GM23338 (cell line): Measurements from ENCODE around the gene ILKAP. TPM values are rescaled to one million over a fixed set of nuclear protein-coding genes. Genes with fewer than 3 reads are reported as not detected.

ENCODE experiments used
- ATAC-seq: fragments of 200-7000 bp; cut with Tn5 transposase; 3 replicates; pipeline ENCODE4 v1.9.1; 2020
- DNase-seq: peaks from one replicate; pipeline ENCODE4 v3.0.0-alpha.2; 2015; ENCODE audit warnings: low spot score
- H2AFZ ChIP-seq: fragments of 200-600 bp; sonication (generic); 2 replicates; pipeline ENCODE4 v1.8.0; 2016; ENCODE audit warnings: antibody characterized with exemption, mild to moderate bottlenecking, moderate library complexity
- H3F3A ChIP-seq: fragments of 200-600 bp; sonication (generic); replicated peaks from 2 replicates; pipeline ENCODE4 v1.8.0; 2017; ENCODE audit warnings: antibody characterized with exemption, mixed run types, low read depth
- H3K27ac ChIP-seq: fragments of 200-600 bp; sonication (generic); 2 replicates; pipeline ENCODE4 v1.6.1; 2016; ENCODE audit warnings: low read depth
- H3K27me3 ChIP-seq: fragments of 200-600 bp; sonication (generic); 2 replicates; pipeline ENCODE4 v1.8.0; 2016; ENCODE audit warnings: mild to moderate bottlenecking, mixed run types, moderate library complexity; ENCODE audit not compliant: insufficient read depth
- H3K36me3 ChIP-seq: fragments of 200-600 bp; sonication (generic); 2 replicates; pipeline ENCODE4 v1.8.0; 2016; ENCODE audit warnings: mild to moderate bottlenecking; ENCODE audit not compliant: insufficient read depth
- H3K4me1 ChIP-seq: fragments of 200-600 bp; sonication (generic); 2 replicates; pipeline ENCODE4 v1.8.0; 2016; ENCODE audit warnings: mild to moderate bottlenecking, moderate library complexity; ENCODE audit not compliant: insufficient read depth
- H3K4me2 ChIP-seq: fragments of 200-600 bp; sonication (generic); 2 replicates; pipeline ENCODE4 v1.7.1; 2017; ENCODE audit warnings: mixed run types
- H3K4me3 ChIP-seq: fragments of 200-600 bp; sonication (generic); 2 replicates; pipeline ENCODE4 v1.6.1; 2016; ENCODE audit warnings: mixed run types
- H3K79me2 ChIP-seq: fragments of 200-600 bp; sonication (generic); replicated peaks from 2 replicates; pipeline ENCODE4 v1.8.0; 2017; ENCODE audit warnings: mild to moderate bottlenecking; ENCODE audit not compliant: insufficient read depth
- H3K9me2 ChIP-seq: fragments of 200-600 bp; sonication (generic); 2 replicates; pipeline ENCODE4 v1.8.0; 2017; ENCODE audit not compliant: insufficient read depth
- H4K20me1 ChIP-seq: fragments of 200-600 bp; sonication (generic); replicated peaks from 2 replicates; pipeline ENCODE4 v1.8.0; 2017; ENCODE audit warnings: mild to moderate bottlenecking; ENCODE audit not compliant: insufficient read depth
- H3K27ac Mint-ChIP-seq: 2 replicates; pipeline ENCODE4 v1.8.0; 2020; ENCODE audit warnings: inconsistent platforms, mild to moderate bottlenecking, moderate library complexity, mixed read lengths
- H3K27me3 Mint-ChIP-seq: 3 replicates; pipeline ENCODE4 v1.8.0; 2022; ENCODE audit warnings: low read depth, mild to moderate bottlenecking, moderate library complexity, mixed read lengths, inconsistent platforms; ENCODE audit not compliant: insufficient read depth, poor library complexity
- H3K36me3 Mint-ChIP-seq: 3 replicates; pipeline ENCODE4 v1.8.0; 2021; ENCODE audit warnings: low read depth, mild to moderate bottlenecking, inconsistent platforms, moderate library complexity, mixed read lengths
- H3K4me1 Mint-ChIP-seq: 3 replicates; pipeline ENCODE4 v1.8.0; 2020; ENCODE audit warnings: mild to moderate bottlenecking, inconsistent platforms, mixed read lengths
- H3K4me3 Mint-ChIP-seq: 3 replicates; pipeline ENCODE4 v1.8.0; 2021; ENCODE audit warnings: moderate library complexity, mild to moderate bottlenecking, inconsistent platforms, mixed read lengths
- H3K9me3 Mint-ChIP-seq: 3 replicates; pipeline ENCODE4 v1.8.0; 2020; ENCODE audit warnings: moderate library complexity, mild to moderate bottlenecking, inconsistent platforms, mixed read lengths
- CREB1 ChIP-seq: fragments of 250-450 bp; sonication (Bioruptor Pico); IDR thresholded peaks from 2 replicates; pipeline ENCODE4 v1.5.0; 2020; ENCODE audit warnings: low read depth, mild to moderate bottlenecking, moderate library complexity
- JUNB ChIP-seq: IDR thresholded peaks from one replicate; pipeline ENCODE4 v1.6.1; 2016; ENCODE audit warnings: antibody characterized with exemption; ENCODE audit not compliant: unreplicated experiment
- POLR2AphosphoS5 ChIP-seq: IDR thresholded peaks from 2 replicates; pipeline ENCODE4 v1.6.1; 2016; ENCODE audit warnings: antibody characterized with exemption, low read depth
- REST ChIP-seq: IDR thresholded peaks from one replicate; pipeline ENCODE4 v1.6.1; 2018; ENCODE audit warnings: antibody characterized with exemption; ENCODE audit not compliant: unreplicated experiment
- ZNF114 ChIP-seq: fragments of 250-450 bp; sonication (Bioruptor Pico); IDR thresholded peaks from 2 replicates; pipeline ENCODE4 v1.5.0; 2020; ENCODE audit warnings: mild to moderate bottlenecking, moderate library complexity
- ZNF462 ChIP-seq: fragments of 250-450 bp; sonication (Bioruptor Pico); IDR thresholded peaks from 2 replicates; pipeline ENCODE4 v1.5.0; 2020; ENCODE audit warnings: mild to moderate bottlenecking, moderate library complexity
- polyA plus RNA-seq: library from polyadenylated mRNA; unstranded; fragments of >200 nt; fragmentation: Nextera tagmentation; extraction: Ambion mirVana; gene quantifications from 2 replicates; pipeline ENCODE4 v1.2.1, GENCODE V29; 2016
- total RNA-seq: library from RNA; depleted of rRNA; stranded (reverse); fragments of >200 nt; shearing (Covaris generic); gene quantifications from 2 replicates; pipeline ENCODE4 v1.2.3, GENCODE V29; 2014

The ILKAP gene
- total and polyA plus RNA-seq, 2 experiments from 2014 or later: 17.0 to 35.9 TPM

- H3K27ac ChIP-seq: no peak overlapping the region
- peaks cover 4% of the 10 kb centered on the region for H3K4me1 Mint-ChIP-seq
- no peaks in the 10 kb centered on the region for H3K36me3 Mint-ChIP-seq
- no peaks in the 10 kb centered on the region for H3K9me2 ChIP-seq
- DNase-seq: no peak
- no peak for TF ChIP-seq JUNB
- TF ChIP-seq REST: no peak
- no peak for TF ChIP-seq POLR2AphosphoS5
- TF ChIP-seq ZNF114: no peak
- no peak for TF ChIP-seq ZNF462 (CRISPR knock-in tag)
- TF ChIP-seq CREB1 (CRISPR knock-in tag): no peak
- H3K27me3 Mint-ChIP-seq: peaks cover 4% of the 10 kb centered on the region
- H3K9me3 Mint-ChIP-seq: no peaks in the 10 kb centered on the region
- H3K27ac Mint-ChIP-seq: no peak overlapping the region
- H3F3A ChIP-seq: no peaks in the 10 kb centered on the region
- H2AFZ ChIP-seq: no peak overlapping the region
- no peaks in the 10 kb centered on the region for H4K20me1 ChIP-seq
- no peaks in the 10 kb centered on the region for H3K36me3 ChIP-seq
- H3K4me3 ChIP-seq: no peak overlapping the region
- H3K4me2 ChIP-seq: no peak overlapping the region
- H3K4me3 Mint-ChIP-seq: no peak overlapping the region
- H3K79me2 ChIP-seq: no peaks in the 10 kb centered on the region
- H3K27me3 ChIP-seq: no peaks in the 10 kb centered on the region
- no peak for ATAC-seq
- H3K4me1 ChIP-seq: no peaks in the 10 kb centered on the region; the same call in 1 of the 2 replicates
Observed at GRCh38 chr2:238146884-238147544, 56.5 kb downstream of the ILKAP start.
